ENCODE measurements around the gene PADI4. TPM values are rescaled to one million over a fixed set of nuclear protein-coding genes. Genes with fewer than 3 reads are reported as not detected.

The PADI4 gene
- total RNA-seq = not detected in 2 replicates

GRCh38 chr1:17307946-17308345 lies at the start of gene PADI4:
Gene PADI4 (plus strand): TSS chr1:17308197. CDS start chr1:17308223, 26 bp downstream.
- DNase-seq (ENCODE audit: low read depth) = no peak
- no peak for TF ChIP-seq CTCF (conservative IDR thresholded peaks at IDR 0.05; ENCODE audit: low read depth, low read length)
- H3K4me3 ChIP-seq (ENCODE audit: low read depth, low read length) = no peak within 1 kb of the TSS

GRCh38 chr1:17258758-17259130 lies 49.3 kb upstream of the PADI4 start:
- TF ChIP-seq CTCF (conservative IDR thresholded peaks at IDR 0.05; ENCODE audit: low read depth, low read length) = no peak
- no peak for DNase-seq (ENCODE audit: low read depth)
- no peak overlapping the region for H3K4me3 ChIP-seq (ENCODE audit: low read depth, low read length)

- no peak overlapping the region for H3K4me3 ChIP-seq (ENCODE audit: low read depth, low read length)
- no peak for DNase-seq (ENCODE audit: low read depth)
- no peak for TF ChIP-seq CTCF (conservative IDR thresholded peaks at IDR 0.05; ENCODE audit: low read depth, low read length)
Observed at GRCh38 chr1:17259233-17259873, 48.6 kb upstream of the PADI4 start.

GRCh38 chr1:17260264-17260663 lies 47.7 kb upstream of the PADI4 start:
- TF ChIP-seq CTCF (conservative IDR thresholded peaks at IDR 0.05; ENCODE audit: low read depth, low read length) = no peak
- DNase-seq (ENCODE audit: low read depth) = no peak
- no peak overlapping the region for H3K4me3 ChIP-seq (ENCODE audit: low read depth, low read length)

- DNase-seq (ENCODE audit: low read depth) = no peak
- no peak overlapping the region for H3K4me3 ChIP-seq (ENCODE audit: low read depth, low read length)
- no peak for TF ChIP-seq CTCF (conservative IDR thresholded peaks at IDR 0.05; ENCODE audit: low read depth, low read length)
Observed at GRCh38 chr1:17260738-17261137, 47.3 kb upstream of the PADI4 start.

GRCh38 chr1:17263936-17264335 lies 44.1 kb upstream of the PADI4 start:
- TF ChIP-seq CTCF (conservative IDR thresholded peaks at IDR 0.05; ENCODE audit: low read depth, low read length) = no peak
- H3K4me3 ChIP-seq (ENCODE audit: low read depth, low read length) = no peak overlapping the region
- DNase-seq (ENCODE audit: low read depth) = no peak

GRCh38 chr1:17264470-17264869 lies 43.5 kb upstream of the PADI4 start:
- no peak for DNase-seq (ENCODE audit: low read depth)
- TF ChIP-seq CTCF (conservative IDR thresholded peaks at IDR 0.05; ENCODE audit: low read depth, low read length) = no peak
- H3K4me3 ChIP-seq (ENCODE audit: low read depth, low read length) = no peak overlapping the region
